Cardiac muscle cell (in vitro differentiated cells and primary cell): ENCODE results near the gene WNK3. TPM values are rescaled to one million over a fixed set of nuclear protein-coding genes. Genes with fewer than 3 reads are reported as not detected.
A peak's percentile ranks its signal among the peaks of the same experiment; 100 is the strongest.

ENCODE experiments used
- DNase-seq, 2 donors: peaks; one replicate each; pipeline versions ENCODE4 v3.0.0 to v3.0.0-alpha.2; 2010 to 2017; ENCODE audit warnings: low read depth in 1 of 2, low spot score in 1 of 2
- H3K27ac ChIP-seq: fragments of 200-600 bp; sonication (generic); 2 replicates; pipeline ENCODE4 v1.5.1; 2016
- H3K27me3 ChIP-seq: fragments of 200-600 bp; sonication (generic); 2 replicates; pipeline ENCODE4 v1.6.0; 2016; ENCODE audit warnings: control low read depth
- H3K36me3 ChIP-seq: fragments of 200-600 bp; sonication (generic); 2 replicates; pipeline ENCODE4 v1.5.1; 2016; ENCODE audit warnings: control low read depth
- H3K4me1 ChIP-seq: fragments of 200-600 bp; sonication (generic); 2 replicates; pipeline ENCODE4 v1.8.1; 2017; ENCODE audit warnings: low read depth, mild to moderate bottlenecking, mixed run types
- H3K4me3 ChIP-seq: fragments of 200-600 bp; sonication (generic); 2 replicates; pipeline ENCODE4 v1.5.1; 2016; ENCODE audit warnings: mild to moderate bottlenecking
- H3K9me3 ChIP-seq: fragments of 200-600 bp; sonication (generic); 2 replicates; pipeline ENCODE4 v1.5.1; 2017; ENCODE audit warnings: low read depth, mild to moderate bottlenecking, control low read depth
- CTCF ChIP-seq: IDR thresholded peaks from 2 replicates; pipeline ENCODE4 v1.5.1; 2012; ENCODE audit warnings: low read depth, mild to moderate bottlenecking, low read length
- polyA plus RNA-seq: library from polyadenylated mRNA; unstranded; fragments of >200 nt; fragmentation: Nextera tagmentation; extraction: Ambion mirVana; gene quantifications from 2 replicates; pipeline ENCODE4 v1.2.1, GENCODE V29; 2016
- total RNA-seq: library from RNA; depleted of rRNA; stranded (reverse); fragments of >200 nt; gene quantifications from 2 replicates; pipeline ENCODE4 v1.2.3, GENCODE V29; 2016

WNK3 gene
- total and polyA plus RNA-seq, 2 experiments from 2014 or later: 5.6 to 8.3 TPM

- no peaks in the 10 kb centered on the region for H3K36me3 ChIP-seq
- H3K27ac ChIP-seq: no peak overlapping the region
- DNase-seq: peak in 1 of 2 donors; percentile 12
Measured at GRCh38 chrX:54198262-54198661, 159.6 kb downstream of the WNK3 start.

DNA sequence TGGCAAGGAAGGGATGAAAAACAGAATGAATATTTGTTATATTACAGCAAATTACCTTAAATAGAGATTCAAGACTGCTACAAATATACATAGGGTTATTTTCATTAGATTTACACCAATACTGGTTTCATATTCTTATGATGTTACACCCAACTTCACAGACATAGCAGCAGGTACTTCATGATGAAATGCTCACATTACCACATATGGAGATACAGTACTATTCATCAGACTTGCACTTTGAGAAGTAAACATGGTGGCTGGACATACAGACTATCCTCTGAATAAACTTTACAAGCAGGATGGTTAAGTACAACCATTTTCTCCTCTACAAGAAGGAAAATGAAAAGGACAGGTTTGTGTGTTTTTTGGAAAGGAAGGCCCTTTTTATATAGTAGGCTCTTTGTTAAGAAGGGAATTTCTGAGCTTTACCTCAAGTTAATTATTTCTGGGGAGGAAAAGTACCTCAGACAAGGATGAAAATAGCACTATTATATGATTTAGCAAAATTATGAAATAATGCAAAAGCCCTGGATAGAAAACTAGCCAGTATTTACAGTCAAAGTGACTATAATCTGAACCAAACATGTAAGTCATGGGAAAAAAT, 162.8 kb downstream of the WNK3 start:
- no peaks in the 10 kb centered on the region for H3K27me3 ChIP-seq
- DNase-seq: no peak
- TF ChIP-seq CTCF: no peak
- H3K27ac ChIP-seq: no peak overlapping the region
- no peaks in the 10 kb centered on the region for H3K36me3 ChIP-seq
- H3K4me3 ChIP-seq: no peak overlapping the region
- no peaks in the 10 kb centered on the region for H3K4me1 ChIP-seq
- H3K9me3 ChIP-seq: no peaks in the 10 kb centered on the region

More at GRCh38 chrX:54198262-54198661, 159.6 kb downstream of the WNK3 start:
- TF ChIP-seq CTCF: no peak
- Histone ChIP-seq H3K4me3 (no peak overlapping the region), H3K27me3 (no peaks in the 10 kb centered on the region), H3K9me3 (no peaks in the 10 kb centered on the region), H3K4me1 (no peaks in the 10 kb centered on the region)

DNA sequence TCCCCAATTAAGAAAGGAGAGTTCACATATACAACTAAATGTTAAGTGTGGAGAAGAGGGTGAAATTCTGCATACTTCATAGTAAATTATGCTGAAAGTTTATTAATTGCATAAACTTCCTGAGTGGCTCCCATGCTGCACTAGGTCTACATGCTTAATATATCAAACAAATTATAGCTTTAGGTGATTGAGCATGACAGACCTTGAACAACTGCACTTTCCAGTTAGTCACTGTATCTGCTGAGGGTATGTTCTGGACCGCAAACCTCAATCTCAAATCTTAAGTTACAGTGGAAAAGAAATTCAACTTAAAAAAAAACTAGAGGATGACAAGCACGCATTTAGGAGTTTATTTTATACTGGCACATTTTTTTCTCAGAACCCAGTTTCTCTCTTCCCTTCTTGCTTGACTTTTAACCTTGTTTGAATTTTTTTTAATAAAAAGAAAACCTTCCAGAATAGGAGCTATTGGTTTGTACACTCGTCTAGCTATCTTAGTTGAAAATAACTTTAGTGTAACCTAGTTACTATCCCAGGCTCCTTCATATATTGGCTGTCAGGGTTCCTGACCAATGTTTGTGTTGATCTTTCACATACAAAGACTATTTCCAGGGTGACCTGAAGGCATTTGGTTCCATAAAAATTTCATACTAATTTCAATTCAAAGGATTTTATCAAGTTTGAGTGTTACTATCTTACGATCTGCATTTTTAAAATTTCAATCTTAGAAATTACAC, 164.6 kb downstream of the WNK3 start:
- no peak for DNase-seq
- Histone ChIP-seq H3K27ac (no peak overlapping the region), H3K4me3 (no peak overlapping the region), H3K27me3 (no peaks in the 10 kb centered on the region), H3K36me3 (no peaks in the 10 kb centered on the region), H3K9me3 (no peaks in the 10 kb centered on the region), H3K4me1 (no peaks in the 10 kb centered on the region)
- TF ChIP-seq CTCF: no peak

- no peak for TF ChIP-seq CTCF
- no peak overlapping the region for H3K27ac ChIP-seq
- no peak overlapping the region for H3K4me3 ChIP-seq
- peaks cover 16% of the 10 kb centered on the region for H3K4me1 ChIP-seq
- no peaks in the 10 kb centered on the region for H3K27me3 ChIP-seq
- no peaks in the 10 kb centered on the region for H3K36me3 ChIP-seq
- no peak for DNase-seq
- no peaks in the 10 kb centered on the region for H3K9me3 ChIP-seq
Measured at GRCh38 chrX:54184474-54184873, 173.4 kb downstream of the WNK3 start.

DNA sequence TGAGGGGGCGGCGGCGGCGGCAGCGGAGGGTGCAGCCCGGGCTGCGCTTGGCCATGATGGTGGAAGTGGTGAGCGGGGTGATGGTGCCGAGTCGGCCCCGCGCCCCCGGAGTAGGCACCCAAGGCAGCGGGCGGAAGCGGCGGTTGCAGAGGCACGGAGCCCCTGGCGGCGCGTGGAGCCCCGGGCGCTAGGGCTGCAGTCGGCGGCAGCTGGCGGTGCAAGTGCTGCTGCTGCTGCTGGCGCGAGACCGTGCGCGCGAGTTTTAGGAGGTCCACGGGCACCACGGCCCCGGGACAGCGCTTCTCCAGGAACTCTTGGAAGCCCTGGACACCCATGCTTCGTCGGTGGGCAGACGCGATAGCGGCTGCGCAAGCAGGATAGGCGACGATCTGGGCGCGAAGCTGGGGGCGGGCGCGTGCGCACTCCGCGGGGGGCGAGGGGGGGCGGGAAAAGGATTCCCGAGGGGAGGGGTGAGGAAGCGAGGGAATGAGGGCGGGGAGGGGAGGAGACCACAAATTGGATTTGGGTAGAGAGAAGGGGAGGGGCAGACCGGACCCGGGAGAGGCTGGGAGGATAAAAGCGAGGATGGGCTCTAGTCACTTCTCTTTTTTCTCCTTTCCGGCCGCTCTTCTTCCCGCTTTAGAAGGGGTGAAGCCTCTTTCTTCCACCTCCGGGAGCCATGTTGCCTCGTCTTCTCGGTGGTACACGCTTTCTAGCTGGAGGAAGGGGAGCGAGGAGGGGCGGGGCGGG, 174.8 kb downstream of the WNK3 start, which contains the start of gene FAM120C:
Gene FAM120C (minus strand): TSS at position 391 of the 750 bp plus-strand sequence. CDS start 56 bp downstream, at position 335.
- Histone ChIP-seq H3K36me3 (no peaks in the 10 kb centered on the region), H3K4me3 (peak within 1 kb of the TSS; percentile 86), H3K27ac (peak within 1 kb of the TSS; percentile 83), H3K4me1 (peaks cover 19% of the 10 kb centered on the region), H3K27me3 (no peaks in the 10 kb centered on the region), H3K9me3 (no peaks in the 10 kb centered on the region)
- no peak for TF ChIP-seq CTCF
- peak; percentile 69 to 84 for DNase-seq
